Suprapubic skin (tissue), 4 donors: ENCODE results near the gene USP35.

Experiments
- EP300 ChIP-seq: sonication (generic); formaldehyde crosslinking; IDR thresholded peaks from one replicate; pipeline ENCODE4 v1.6.1; 2017; ENCODE audit warnings: antibody characterized with exemption
- POLR2A ChIP-seq, 2 donors: fragments of 450-650 bp; IDR thresholded peaks; one replicate each; pipeline ENCODE4 v1.6.1; 2017; ENCODE audit warnings: antibody characterized with exemption in 2 of 2, mild to moderate bottlenecking in 2 of 2, moderate library complexity in 2 of 2
- POLR2AphosphoS5 ChIP-seq, 3 donors: sonication (generic); formaldehyde crosslinking; IDR thresholded peaks; one replicate each; pipeline ENCODE4 v1.6.1; 2017; ENCODE audit warnings: antibody characterized with exemption in 3 of 3
- TF ChIP-seq, protein P1 (sequence below), 2 donors: fragments of 200-600 bp in 1 of 2; fragments of 450-650 bp in 1 of 2; sonication (generic) in 1 of 2; IDR thresholded peaks; one replicate each; pipeline ENCODE4 v1.5.1; 2016 to 2019; ENCODE audit warnings: antibody characterized with exemption in 2 of 2, mild to moderate bottlenecking in 1 of 2, moderate library complexity in 1 of 2

DNA sequence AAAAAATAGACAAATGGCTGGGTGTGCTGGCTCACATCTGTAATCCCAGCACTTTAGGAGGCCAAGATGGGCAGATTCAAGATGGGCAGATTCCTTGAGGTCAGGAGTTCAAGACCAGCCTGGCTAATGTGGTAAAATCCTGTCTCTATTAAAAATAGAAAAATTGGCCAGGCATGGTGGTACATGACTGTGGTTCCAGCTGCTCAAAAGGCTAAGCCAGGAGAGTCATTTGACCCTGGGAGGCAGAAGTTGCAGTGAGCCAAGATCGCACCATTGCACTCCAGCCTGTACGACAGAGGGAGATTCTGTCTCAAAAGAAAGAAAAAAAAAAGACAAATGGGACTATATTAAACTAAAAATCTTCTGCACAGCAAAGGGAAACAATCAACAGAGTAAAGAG is 55.4 kb downstream of the USP35 start:
- TF ChIP-seq, protein P1, sequence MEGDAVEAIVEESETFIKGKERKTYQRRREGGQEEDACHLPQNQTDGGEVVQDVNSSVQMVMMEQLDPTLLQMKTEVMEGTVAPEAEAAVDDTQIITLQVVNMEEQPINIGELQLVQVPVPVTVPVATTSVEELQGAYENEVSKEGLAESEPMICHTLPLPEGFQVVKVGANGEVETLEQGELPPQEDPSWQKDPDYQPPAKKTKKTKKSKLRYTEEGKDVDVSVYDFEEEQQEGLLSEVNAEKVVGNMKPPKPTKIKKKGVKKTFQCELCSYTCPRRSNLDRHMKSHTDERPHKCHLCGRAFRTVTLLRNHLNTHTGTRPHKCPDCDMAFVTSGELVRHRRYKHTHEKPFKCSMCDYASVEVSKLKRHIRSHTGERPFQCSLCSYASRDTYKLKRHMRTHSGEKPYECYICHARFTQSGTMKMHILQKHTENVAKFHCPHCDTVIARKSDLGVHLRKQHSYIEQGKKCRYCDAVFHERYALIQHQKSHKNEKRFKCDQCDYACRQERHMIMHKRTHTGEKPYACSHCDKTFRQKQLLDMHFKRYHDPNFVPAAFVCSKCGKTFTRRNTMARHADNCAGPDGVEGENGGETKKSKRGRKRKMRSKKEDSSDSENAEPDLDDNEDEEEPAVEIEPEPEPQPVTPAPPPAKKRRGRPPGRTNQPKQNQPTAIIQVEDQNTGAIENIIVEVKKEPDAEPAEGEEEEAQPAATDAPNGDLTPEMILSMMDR (IDR thresholded peaks at IDR 0.05): no peak
- TF ChIP-seq POLR2A (IDR thresholded peaks at IDR 0.05) (no peak), POLR2AphosphoS5 (IDR thresholded peaks at IDR 0.05) (no peak), EP300 (no peak)
